HepG2 (cell line): ENCODE measurements around the gene SEZ6. TPM values are rescaled to one million over a fixed set of nuclear protein-coding genes. Genes with fewer than 3 reads are reported as not detected.
A peak's percentile ranks its signal among the peaks of the same experiment; 100 is the strongest.

Experiments
- CBX2 ChIP-seq, 2 experiments: fragments of 200-600 bp in 1 of 2; sonication (generic); formaldehyde crosslinking in 1 of 2; IDR thresholded peaks; 2 replicates each; pipeline versions ENCODE4 v1.7.0 to v1.8.1; 2018 to 2022; ENCODE audit warnings: low read depth in 2 of 2, low read length in 1 of 2, mild to moderate bottlenecking in 1 of 2, missing genetic modification reagents in 1 of 2
- CHD2 ChIP-seq: IDR thresholded peaks from 2 replicates; pipeline ENCODE4 v1.6.1; 2011; ENCODE audit warnings: low read depth, low read length, improper control_type of control experiment
- CREB1 ChIP-seq, 2 experiments: fragments of 450-650 bp in 1 of 2; IDR thresholded peaks; 2 replicates each; pipeline ENCODE4 v1.6.1; 2016 to 2017; ENCODE audit warnings: control low read depth in 1 of 2, mild to moderate bottlenecking in 1 of 2, missing compliant biosample characterization in 1 of 2, missing genetic modification characterization in 1 of 2
- ETV6 ChIP-seq: sonication (generic); formaldehyde crosslinking; conservative IDR thresholded peaks from 2 replicates; pipeline ENCODE4 v1.4.0; 2020; ENCODE audit warnings: missing genetic modification reagents
- HDAC1 ChIP-seq: sonication (generic); formaldehyde crosslinking; IDR thresholded peaks from 2 replicates; pipeline ENCODE4 v1.5.1; 2020; ENCODE audit warnings: mild to moderate bottlenecking, missing genetic modification reagents
- IKZF4 ChIP-seq: sonication (generic); formaldehyde crosslinking; IDR thresholded peaks from 2 replicates; pipeline ENCODE4 v1.5.1; 2020; ENCODE audit warnings: borderline replicate concordance, mild to moderate bottlenecking, low read depth, missing genetic modification reagents; ENCODE audit errors: not compliant biosample characterization
- KAT2B ChIP-seq: fragments of 150-350 bp; IDR thresholded peaks from 2 replicates; pipeline ENCODE4 v1.6.1; 2014; ENCODE audit warnings: low read depth, low read length, borderline replicate concordance
- KDM2A ChIP-seq: sonication (generic); formaldehyde crosslinking; IDR thresholded peaks from 2 replicates; pipeline ENCODE4 v1.4.0; 2020; ENCODE audit warnings: low read depth, missing genetic modification reagents, borderline replicate concordance
- NCOA1 ChIP-seq: sonication (generic); formaldehyde crosslinking; IDR thresholded peaks from 2 replicates; pipeline ENCODE4 v1.9.0; 2021; ENCODE audit warnings: missing genetic modification reagents
- PHF5A ChIP-seq: IDR thresholded peaks from one replicate; pipeline ENCODE4 v1.6.1; 2018; ENCODE audit warnings: low read depth, missing genetic modification reagents; ENCODE audit not compliant: unreplicated experiment
- SIX4 ChIP-seq: sonication (generic); formaldehyde crosslinking; IDR thresholded peaks from 2 replicates; pipeline ENCODE4 v1.4.0; 2020; ENCODE audit warnings: missing genetic modification reagents
- SMC3 ChIP-seq: IDR thresholded peaks from 2 replicates; pipeline ENCODE4 v1.6.1; 2011; ENCODE audit warnings: low read length, improper control_type of control experiment
- SPEN ChIP-seq: sonication (generic); formaldehyde crosslinking; IDR thresholded peaks from 2 replicates; pipeline ENCODE4 v1.5.1; 2020; ENCODE audit warnings: low read depth, mild to moderate bottlenecking, missing genetic modification reagents
- TCF7 ChIP-seq: sonication (generic); IDR thresholded peaks from 2 replicates; pipeline ENCODE4 v1.6.1; 2016; ENCODE audit warnings: antibody characterized with exemption, low read depth
- ZBTB20 ChIP-seq: sonication (generic); formaldehyde crosslinking; IDR thresholded peaks from 2 replicates; pipeline ENCODE4 v1.8.1; 2023; ENCODE audit warnings: missing genetic modification reagents, low read depth, mild to moderate bottlenecking, borderline replicate concordance
- ZEB1 ChIP-seq: IDR thresholded peaks from 2 replicates; pipeline ENCODE4 v1.6.1; 2012; ENCODE audit warnings: mild to moderate bottlenecking, low read depth, inconsistent platforms; ENCODE audit not compliant: insufficient replicate concordance
- ZFYVE20 ChIP-seq: sonication (generic); formaldehyde crosslinking; IDR thresholded peaks from 2 replicates; pipeline ENCODE4 v1.8.0; 2023; ENCODE audit warnings: low read depth, mild to moderate bottlenecking, moderate library complexity, missing genetic modification reagents, borderline replicate concordance
- ZMYM3 ChIP-seq: sonication (generic); formaldehyde crosslinking; IDR thresholded peaks from 2 replicates; pipeline ENCODE4 v1.5.1; 2020; ENCODE audit warnings: mild to moderate bottlenecking, missing genetic modification reagents
- ZNF124 ChIP-seq: sonication (generic); formaldehyde crosslinking; IDR thresholded peaks from 2 replicates; pipeline ENCODE4 v1.4.0; 2020; ENCODE audit warnings: missing genetic modification reagents
- ZNF17 ChIP-seq: sonication (generic); formaldehyde crosslinking; IDR thresholded peaks from 2 replicates; pipeline ENCODE4 v1.5.0; 2020; ENCODE audit warnings: mild to moderate bottlenecking, missing genetic modification reagents
- ZNF362 ChIP-seq: sonication (generic); formaldehyde crosslinking; IDR thresholded peaks from 2 replicates; pipeline ENCODE4 v1.4.0; 2020; ENCODE audit warnings: missing genetic modification reagents, mild to moderate bottlenecking, borderline replicate concordance
- ZNF484 ChIP-seq: sonication (generic); formaldehyde crosslinking; IDR thresholded peaks from 2 replicates; pipeline ENCODE4 v1.5.1; 2020; ENCODE audit warnings: mild to moderate bottlenecking, low read depth, missing genetic modification reagents, borderline replicate concordance
- ZNF512 ChIP-seq: sonication (generic); formaldehyde crosslinking; IDR thresholded peaks from 2 replicates; pipeline ENCODE4 v1.4.0; 2020; ENCODE audit warnings: mild to moderate bottlenecking, missing genetic modification reagents
- ZNF552 ChIP-seq: sonication (generic); formaldehyde crosslinking; IDR thresholded peaks from 2 replicates; pipeline ENCODE4 v1.9.0; 2022; ENCODE audit warnings: missing genetic modification reagents, mild to moderate bottlenecking, borderline replicate concordance
- ZNF558 ChIP-seq: sonication (generic); formaldehyde crosslinking; IDR thresholded peaks from 2 replicates; pipeline ENCODE4 v1.9.0; 2022; ENCODE audit warnings: mild to moderate bottlenecking, missing genetic modification reagents, borderline replicate concordance
- ZNF7 ChIP-seq: IDR thresholded peaks from 2 replicates; pipeline ENCODE4 v1.6.1; 2016; ENCODE audit warnings: missing biosample characterization, missing genetic modification reagents
- ZNF746 ChIP-seq: sonication (generic); formaldehyde crosslinking; IDR thresholded peaks from 2 replicates; pipeline ENCODE4 v1.8.0; 2022; ENCODE audit warnings: mild to moderate bottlenecking, missing genetic modification reagents
- polyA plus RNA-seq, 8 experiments: library from polyadenylated mRNA; depleted of rRNA in 3 of 8; stranded (reverse) in 7 of 8; unstranded in 1 of 8; fragments of >200 nt; fragmentation: Illumina TruSeq in 4 of 8; extraction: Trizol in 4 of 8; gene quantifications; 2 replicates each; pipeline versions ENCODE4 v1.2.1 to v1.2.3, GENCODE V29; 2011 to 2016; ENCODE audit warnings: low read depth in 4 of 8, missing spikeins in 1 of 8, mixed read lengths in 1 of 8; ENCODE audit not compliant: insufficient read depth in 1 of 8
- total RNA-seq, 5 experiments: library from RNA; depleted of rRNA; stranded (reverse); fragments of >200 nt; fragmentation: Illumina TruSeq; extraction: Trizol; gene quantifications; 2 replicates each; pipeline ENCODE4 v1.2.3, GENCODE V29; 2016; ENCODE audit warnings: low read depth in 1 of 5

Gene SEZ6
- total and polyA plus RNA-seq, 2 of the 13 experiments (the other 11 are each of a cell fraction or from before 2014, with no cell fraction given): not detected

DNA sequence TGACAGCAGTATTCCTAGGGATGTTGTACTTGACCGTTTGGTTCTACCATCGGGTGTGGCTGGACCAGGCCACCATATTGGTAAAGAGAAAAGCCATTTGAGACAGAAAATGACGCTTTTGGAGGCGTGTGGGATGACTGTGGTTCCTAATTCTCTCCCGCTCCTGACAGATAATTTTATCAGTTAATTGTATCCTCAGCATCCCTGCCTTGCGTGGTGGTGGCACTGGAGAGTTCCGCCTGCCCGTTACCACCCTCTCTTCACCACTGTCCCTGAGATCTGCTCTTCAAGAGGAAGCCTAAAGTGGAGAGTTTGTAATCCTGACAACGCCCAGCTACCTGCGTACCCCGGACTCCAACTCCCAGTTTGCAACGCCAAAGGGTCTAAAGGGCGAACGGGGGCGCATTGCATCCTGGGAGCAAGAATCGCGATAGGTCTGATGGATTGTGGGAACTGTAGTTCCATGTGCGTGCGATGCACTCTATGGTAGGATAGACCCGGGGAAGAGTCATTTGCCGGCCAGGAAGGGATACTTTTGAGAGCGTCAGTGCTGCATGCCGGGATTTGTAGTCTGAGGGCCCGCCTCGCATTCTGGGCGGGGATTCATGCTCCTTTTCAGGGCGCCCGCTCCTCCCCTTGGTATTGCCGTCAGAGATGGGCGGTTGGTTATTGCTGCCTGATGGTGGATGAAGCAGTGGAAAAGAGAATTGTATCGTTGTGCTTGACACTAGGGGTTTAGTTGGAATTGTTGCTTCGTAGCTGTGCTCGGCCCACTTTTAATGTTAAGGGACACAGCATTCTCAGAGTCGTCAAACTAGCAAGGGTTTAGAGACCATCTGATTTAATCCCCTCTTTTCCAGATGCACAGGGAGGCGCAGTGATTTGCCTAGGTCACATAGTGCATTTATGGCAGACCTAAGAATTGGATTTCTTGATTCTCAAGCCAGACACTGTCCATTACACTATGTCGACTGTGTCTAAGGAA lies 53.5 kb downstream of the SEZ6 start (continued):
- TF ChIP-seq ZNF362 (CRISPR knock-in tag) (no peak), ETV6 (CRISPR knock-in tag) (no peak), ZNF512 (CRISPR knock-in tag) (no peak), ZBTB20 (0 out of 2 replicates have a peak, but pooled peaks have one; percentile 15), ZNF484 (no peak), ZMYM3 (CRISPR knock-in tag) (no peak; the same call in 1 of the 2 replicates), IKZF4 (CRISPR knock-in tag) (no peak), HDAC1 (CRISPR knock-in tag) (peak; percentile 73), ZNF552 (CRISPR knock-in tag) (no peak), ZNF7 (CRISPR knock-in tag) (no peak), ZNF17 (CRISPR knock-in tag) (no peak), KDM2A (CRISPR knock-in tag) (peak; percentile 67; the same call in 1 of the 2 replicates), CREB1 (IDR thresholded peaks at IDR 0.05) (peak; percentile 85), CREB1 (CRISPR knock-in tag; IDR thresholded peaks at IDR 0.05) (peak; percentile 94), SPEN (CRISPR knock-in tag) (peak; percentile 71), SIX4 (CRISPR knock-in tag) (no peak), CHD2 (peak; percentile 98), SMC3 (no peak), CBX2 (IDR thresholded peaks at IDR 0.05; ENCODE audit: low read depth, low read length) (peak; percentile 84; the same call in 1 of the 2 replicates), CBX2 (CRISPR knock-in tag; IDR thresholded peaks at IDR 0.05; ENCODE audit: low read depth) (no peak), KAT2B (no peak), ZNF124 (peak; percentile 38; the same call in 1 of the 2 replicates), ZNF746 (CRISPR knock-in tag) (no peak; the same call in 1 of the 2 replicates), NCOA1 (CRISPR knock-in tag) (no peak), ZNF558 (CRISPR knock-in tag) (no peak), TCF7 (no peak), ZEB1 (peak; percentile 81), PHF5A (CRISPR knock-in tag) (peak; percentile 92), ZFYVE20 (CRISPR knock-in tag) (no peak)
